Heart left ventricle (tissue), 16 donors: ENCODE results near the gene ERO1A. TPM values are rescaled to one million over a fixed set of nuclear protein-coding genes. Genes with fewer than 3 reads are reported as not detected.

ENCODE experiments used
- ATAC-seq, 4 donors: fragments of 200-7000 bp; cut with Tn5 transposase; one replicate each; pipeline ENCODE4 v1.9.1; 2020 to 2022; ENCODE audit warnings: moderate library complexity in 4 of 4, mild to moderate bottlenecking in 3 of 4, moderate number of reproducible peaks in 1 of 4
- DNase-seq, 5 donors: peaks; one replicate each; pipeline ENCODE4 v3.0.0-alpha.2; 2020
- H3K27ac ChIP-seq, 12 donors: fragments of 200-600 bp; sonication (generic) in 4 of 12; one replicate each; pipeline versions ENCODE4 v1.5.0 to v1.8.0; 2016 to 2022; ENCODE audit warnings: mild to moderate bottlenecking in 2 of 12
- H3K27me3 ChIP-seq, 9 donors: fragments of 200-600 bp; sonication (generic) in 2 of 9; one replicate each; pipeline versions ENCODE4 v1.5.1 to v1.8.0; 2016 to 2022; ENCODE audit warnings: mild to moderate bottlenecking in 3 of 9
- H3K36me3 ChIP-seq, 9 donors: fragments of 200-600 bp; sonication (generic) in 2 of 9; one replicate each; pipeline versions ENCODE4 v1.5.0 to v1.8.0; 2018 to 2022; ENCODE audit warnings: mild to moderate bottlenecking in 2 of 9
- H3K4me1 ChIP-seq, 12 donors: fragments of 200-600 bp; sonication (generic) in 4 of 12; one replicate each; pipeline versions ENCODE4 v1.5.0 to v1.8.0; 2016 to 2022; ENCODE audit warnings: mild to moderate bottlenecking in 3 of 12
- H3K4me3 ChIP-seq, 12 donors: fragments of 200-600 bp; sonication (generic) in 4 of 12; one replicate each; pipeline versions ENCODE4 v1.5.0 to v1.8.0; 2017 to 2022; ENCODE audit warnings: mild to moderate bottlenecking in 9 of 12, moderate library complexity in 4 of 12
- H3K9me3 ChIP-seq, 12 donors: fragments of 200-600 bp; sonication (generic) in 4 of 12; one replicate each; pipeline versions ENCODE4 v1.5.0 to v1.8.0; 2016 to 2022; ENCODE audit warnings: mild to moderate bottlenecking in 1 of 12
- CTCF ChIP-seq, 12 donors: fragments of 200-600 bp; sonication (generic) in 4 of 12; IDR thresholded peaks; one replicate each; pipeline versions ENCODE4 v1.5.0 to v1.8.0; 2018 to 2022; ENCODE audit warnings: antibody characterized with exemption in 12 of 12, mild to moderate bottlenecking in 5 of 12
- POLR2A ChIP-seq, 2 donors: fragments of 450-650 bp; IDR thresholded peaks; one replicate each; pipeline ENCODE4 v1.6.1; 2017; ENCODE audit warnings: antibody characterized with exemption in 2 of 2, mild to moderate bottlenecking in 2 of 2, moderate library complexity in 2 of 2
- WGBS, 4 donors: extraction: QIAGEN DNeasy Blood & Tissue Kit in 2 of 4; methylation state at CpG; one replicate each; pipeline versions ENCODE4 v1.1.5 to v1.1.7; 2013 to 2018; 5-methylcytosine and 5-hydroxymethylcytosine counted together
- intact Hi-C, 10 donors: fragments of 100-400 bp; cut with DNase I; formaldehyde crosslinking; loops; one replicate each; pipeline versions ENCODE4 v1.11.1 to v1.14.2; 2022
- polyA plus RNA-seq, 2 donors: library from polyadenylated mRNA; stranded (reverse); fragments of 200-250 nt; gene quantifications; one replicate each; pipeline ENCODE4 v1.2.3, GENCODE V29; 2013
- total RNA-seq, 9 donors: library from RNA; depleted of rRNA in 2 of 9; stranded (reverse); fragments of >200 nt in 2 of 9; fragmentation: NEBNext Ultra II Directional in 3 of 9; extraction: Animal tissue kit (Norgen Biotek cat#: 25700) in 3 of 9; gene quantifications; one replicate each; pipeline versions ENCODE4 v1.1.0 to v1.2.4, GENCODE V29; 2016 to 2023
- donor health status: ischemic (EF 13 %, LVEDD 7.1; RV severe dilation, severe dysfunction).
- donor health status: healthy with polysubstance abuse.
- donor health status: DM: no; HTN: yes; CAD: no.
- donor health status: DM: no; HTN: no; CAD: no.
- donor health status: ischemic (EF 25% LVEDD 6.9; RV normal size, moderate dysfunction).
- donor health status: ischemic (EF 25% LVEDD 5.7; RV mildly dilated, moderate dysfunction).
- donor health status: healthy.
- donor health status: DM: yes; HTN: yes; CAD: no.
- donor health status: ischemic (EF 35%, LVEDD 5.7; RV mildly dilated, moderate dysfunction).
- donor health status: nonischemic (EF 11% LVEDD 7.7; RV severe dilation, severe dysfunction).
- donor health status: DM: yes; HTN: yes; CAD: no.
- donor health status: PGD.
- donor health status: ischemic (EF 29% LVEDD 5.4; RV normal size, mild dysfunction).
- donor health status: nonischemic (EF 23%, LVEDD 6.1; RV moderate dilation, normal function).

ERO1A gene
- total and polyA plus RNA-seq, 11 donors: 6.4 to 36.7 (median 16.3) TPM

- ATAC-seq: no peak
- H3K4me1 ChIP-seq: peaks cover 0 to 54% (median 29%) of the 10 kb centered on the region in 12 donors
Observed at GRCh38 chr14:52690983-52691760, 4.2 kb downstream of the ERO1A start.

GRCh38 chr14:52686176-52686575, 9.2 kb downstream of the ERO1A start:
- Histone ChIP-seq H3K4me3 (no peak overlapping the region), H3K27me3 (no peaks in the 10 kb centered on the region), H3K4me1 (peaks cover 0 to 29% (median 1%) of the 10 kb centered on the region in 12 donors), H3K27ac (no peak overlapping the region), H3K36me3 (peaks cover 0 to 13% (median 10%) of the 10 kb centered on the region in 9 donors), H3K9me3 (no peaks in the 10 kb centered on the region)
- no peak for ATAC-seq
- 85 to 100% (median 98%) methylated on average over 1 of the region's 1 CpG for WGBS, 4 donors
- no peak for DNase-seq
- no peak for TF ChIP-seq CTCF (IDR thresholded peaks at IDR 0.05)
- TF ChIP-seq POLR2A (IDR thresholded peaks at IDR 0.05): no peak
- intact Hi-C loops: no loop called here

More at GRCh38 chr14:52690983-52691760, 4.2 kb downstream of the ERO1A start:
- Histone ChIP-seq H3K36me3 (no peaks in the 10 kb centered on the region), H3K9me3 (no peaks in the 10 kb centered on the region), H3K27me3 (no peaks in the 10 kb centered on the region), H3K27ac (no peak overlapping the region), H3K4me3 (no peak overlapping the region)
- no peak for TF ChIP-seq POLR2A (IDR thresholded peaks at IDR 0.05)
- TF ChIP-seq CTCF (IDR thresholded peaks at IDR 0.05): no peak
- 85 to 86% (median 86%) methylated on average over 7 of the region's 7 CpGs for WGBS, 4 donors
- intact Hi-C loops: loop anchor here in 4 of 10 donors (5.0 to 10.0 kb wide), 2 partner anchors 136 to 139 kb away; partner anchors contain the start of genes GPR137C (in 4 of the 4) and TXNDC16 (in 4 of the 4)
- DNase-seq: no peak

GRCh38 chr14:52683985-52684520, 11.3 kb downstream of the ERO1A start:
- H3K27ac ChIP-seq: no peak overlapping the region
- intact Hi-C loops: no loop called here
- ATAC-seq (no peak), DNase-seq (no peak)
- no peaks in the 10 kb centered on the region for H3K27me3 ChIP-seq
- H3K4me1 ChIP-seq: peaks cover 0 to 17% (median under 1%) of the 10 kb centered on the region in 12 donors
- H3K36me3 ChIP-seq: peaks cover 0 to 30% (median 16%) of the 10 kb centered on the region in 9 donors
- H3K9me3 ChIP-seq: no peaks in the 10 kb centered on the region
- TF ChIP-seq POLR2A (IDR thresholded peaks at IDR 0.05): no peak
- TF ChIP-seq CTCF (IDR thresholded peaks at IDR 0.05): no peak
- H3K4me3 ChIP-seq: no peak overlapping the region
- 68 to 83% (median 77%) methylated on average over 2 of the region's 2 CpGs for WGBS, 4 donors

GRCh38 chr14:52678591-52678990, 16.8 kb downstream of the ERO1A start:
- intact Hi-C loops: no loop called here
- peak in 3 of 12 donors; percentile 6 to 26 (median 11) for TF ChIP-seq CTCF (IDR thresholded peaks at IDR 0.05)
- no peak for TF ChIP-seq POLR2A (IDR thresholded peaks at IDR 0.05)
- 92 to 100% (median 95%) methylated on average over 2 of the region's 2 CpGs for WGBS, 4 donors
- H3K27ac ChIP-seq: no peak overlapping the region
- H3K9me3 ChIP-seq: no peaks in the 10 kb centered on the region
- H3K4me1 ChIP-seq: no peaks in the 10 kb centered on the region
- peaks cover 0 to 79% (median 64%) of the 10 kb centered on the region in 9 donors for H3K36me3 ChIP-seq
- DNase-seq (no peak), ATAC-seq (no peak)
- no peaks in the 10 kb centered on the region for H3K27me3 ChIP-seq
- no peak overlapping the region for H3K4me3 ChIP-seq
